Mesendoderm (in vitro differentiated cells): Measurements from ENCODE around the gene MEIS2.

ENCODE experiments used
- DNase-seq: peaks from one replicate; pipeline ENCODE4 v3.0.0; 2013
- H2AK5ac ChIP-seq: 2 replicates; pipeline ENCODE4 v1.6.1; 2013; ENCODE audit warnings: low read length, inconsistent platforms
- H2BK120ac ChIP-seq: 2 replicates; pipeline ENCODE4 v1.6.1; 2013; ENCODE audit warnings: low read depth, mild to moderate bottlenecking, low read length, moderate library complexity, mixed read lengths
- H2BK15ac ChIP-seq: replicated peaks from 2 replicates; pipeline ENCODE4 v1.6.1; 2013; ENCODE audit warnings: low read depth, mild to moderate bottlenecking, moderate library complexity
- H2BK5ac ChIP-seq: 2 replicates; pipeline ENCODE4 v1.6.1; 2013; ENCODE audit warnings: low read length, inconsistent platforms
- H3K18ac ChIP-seq: 2 replicates; pipeline ENCODE4 v1.6.1; 2013; ENCODE audit warnings: mild to moderate bottlenecking, low read length, mixed read lengths
- H3K23ac ChIP-seq: one replicate; pipeline ENCODE4 v1.6.1; 2013; ENCODE audit warnings: low read length
- H3K27ac ChIP-seq: 2 replicates; pipeline ENCODE4 v1.5.1; 2013; ENCODE audit warnings: low read depth, mild to moderate bottlenecking, inconsistent platforms, low read length, moderate library complexity
- H3K27me3 ChIP-seq: 2 replicates; pipeline ENCODE4 v1.6.1; 2013; ENCODE audit warnings: low read length, control low read depth, mild to moderate bottlenecking, inconsistent platforms; ENCODE audit not compliant: insufficient read depth, poor library complexity
- H3K36me3 ChIP-seq: 2 replicates; pipeline ENCODE4 v1.6.1; 2013; ENCODE audit warnings: low read length, inconsistent platforms; ENCODE audit not compliant: control insufficient read depth, insufficient read depth
- H3K4ac ChIP-seq: one replicate; pipeline ENCODE4 v1.6.1; 2013; ENCODE audit warnings: low read depth, mild to moderate bottlenecking, low read length, moderate library complexity
- H3K4me1 ChIP-seq: 2 replicates; pipeline ENCODE4 v1.6.1; 2013; ENCODE audit warnings: low read depth, low read length, inconsistent platforms; ENCODE audit not compliant: control insufficient read depth
- H3K4me2 ChIP-seq: 2 replicates; pipeline ENCODE4 v1.6.1; 2013; ENCODE audit warnings: low read length
- H3K4me3 ChIP-seq: 2 replicates; pipeline ENCODE4 v1.5.1; 2013; ENCODE audit warnings: mild to moderate bottlenecking, low read length
- H3K56ac ChIP-seq: one replicate; pipeline ENCODE4 v1.6.1; 2013; ENCODE audit warnings: low read length
- H3K79me1 ChIP-seq: 2 replicates; pipeline ENCODE4 v1.6.1; 2013; ENCODE audit warnings: low read length, inconsistent platforms
- H3K79me2 ChIP-seq: 2 replicates; pipeline ENCODE4 v1.6.1; 2013; ENCODE audit warnings: mild to moderate bottlenecking, low read length; ENCODE audit not compliant: control insufficient read depth, insufficient read depth
- H3K9ac ChIP-seq: 2 replicates; pipeline ENCODE4 v1.6.1; 2013; ENCODE audit warnings: low read length, inconsistent platforms
- H4K5ac ChIP-seq: one replicate; pipeline ENCODE4 v1.6.1; 2013; ENCODE audit warnings: low read length
- H4K8ac ChIP-seq: one replicate; pipeline ENCODE4 v1.6.1; 2013; ENCODE audit warnings: low read depth, mild to moderate bottlenecking, control low read depth, low read length, moderate library complexity
- WGBS: extraction: QIAGEN DNeasy Blood & Tissue Kit; methylation state at CpG from one replicate; pipeline ENCODE4 v1.1.7; 2013; ENCODE audit warnings: low lambda C conversion rate, missing lambda C conversion rate; ENCODE audit not compliant: insufficient coverage; ENCODE audit errors: extremely low coverage; 5-methylcytosine and 5-hydroxymethylcytosine counted together

Gene MEIS2

GRCh38 chr15:37072181-37072580 is 28.2 kb downstream of the MEIS2 start:
- H3K4me3 ChIP-seq, result no peak overlapping the region
- no peak overlapping the region for H2BK120ac ChIP-seq
- H2BK5ac ChIP-seq, result no peak overlapping the region
- no peak overlapping the region for H3K27ac ChIP-seq
- no peak overlapping the region for H3K23ac ChIP-seq
- no peak overlapping the region for H2AK5ac ChIP-seq
- no peak overlapping the region for H3K56ac ChIP-seq
- H3K9ac ChIP-seq, result no peak overlapping the region
- no peak overlapping the region for H3K4me2 ChIP-seq
- DNase-seq, result no peak
- no peak overlapping the region for H4K8ac ChIP-seq
- H3K18ac ChIP-seq, result no peak overlapping the region
- H3K4me1 ChIP-seq, result no peaks in the 10 kb centered on the region
- H4K5ac ChIP-seq, result no peak overlapping the region
- WGBS, result no CpG with 5 or more reads among the region's 1 CpG
- no peak overlapping the region for H2BK15ac ChIP-seq
- H3K36me3 ChIP-seq, result no peaks in the 10 kb centered on the region
- no peak overlapping the region for H3K4ac ChIP-seq
- no peaks in the 10 kb centered on the region for H3K79me2 ChIP-seq
- no peaks in the 10 kb centered on the region for H3K79me1 ChIP-seq
- H3K27me3 ChIP-seq, result no peaks in the 10 kb centered on the region

GRCh38 chr15:37071134-37071533 is 29.2 kb downstream of the MEIS2 start:
- no peaks in the 10 kb centered on the region for H3K27me3 ChIP-seq
- H3K4me2 ChIP-seq, result no peak overlapping the region
- no peaks in the 10 kb centered on the region for H3K79me2 ChIP-seq
- WGBS, result no CpG with 5 or more reads among the region's 3 CpGs
- H3K4ac ChIP-seq, result no peak overlapping the region
- no peak overlapping the region for H2BK120ac ChIP-seq
- H4K5ac ChIP-seq, result no peak overlapping the region
- no peaks in the 10 kb centered on the region for H3K4me1 ChIP-seq
- no peaks in the 10 kb centered on the region for H3K79me1 ChIP-seq
- no peak overlapping the region for H3K27ac ChIP-seq
- H2BK15ac ChIP-seq, result no peak overlapping the region
- no peak overlapping the region for H4K8ac ChIP-seq
- H3K4me3 ChIP-seq, result no peak overlapping the region
- H3K36me3 ChIP-seq, result no peaks in the 10 kb centered on the region
- H2BK5ac ChIP-seq, result no peak overlapping the region
- no peak for DNase-seq
- no peak overlapping the region for H2AK5ac ChIP-seq
- H3K23ac ChIP-seq, result no peak overlapping the region
- H3K9ac ChIP-seq, result no peak overlapping the region
- H3K56ac ChIP-seq, result no peak overlapping the region
- no peak overlapping the region for H3K18ac ChIP-seq

- no peak overlapping the region for H4K5ac ChIP-seq
- no peak overlapping the region for H3K56ac ChIP-seq
- no peaks in the 10 kb centered on the region for H3K27me3 ChIP-seq
- H3K27ac ChIP-seq, result no peak overlapping the region
- H3K36me3 ChIP-seq, result no peaks in the 10 kb centered on the region
- H3K18ac ChIP-seq, result no peak overlapping the region
- H3K23ac ChIP-seq, result no peak overlapping the region
- no peak overlapping the region for H3K4me2 ChIP-seq
- H2BK15ac ChIP-seq, result no peak overlapping the region
- no peak overlapping the region for H2BK120ac ChIP-seq
- WGBS, result no CpG with 5 or more reads among the region's 2 CpGs
- no peaks in the 10 kb centered on the region for H3K79me2 ChIP-seq
- no peak overlapping the region for H3K4me3 ChIP-seq
- DNase-seq, result no peak
- H4K8ac ChIP-seq, result no peak overlapping the region
- no peaks in the 10 kb centered on the region for H3K4me1 ChIP-seq
- H3K4ac ChIP-seq, result no peak overlapping the region
- no peaks in the 10 kb centered on the region for H3K79me1 ChIP-seq
- H2AK5ac ChIP-seq, result no peak overlapping the region
- no peak overlapping the region for H2BK5ac ChIP-seq
- H3K9ac ChIP-seq, result no peak overlapping the region
Measured at GRCh38 chr15:37070686-37071085, 29.7 kb downstream of the MEIS2 start.

GRCh38 chr15:37061996-37062395 is 38.4 kb downstream of the MEIS2 start:
- H3K79me2 ChIP-seq, result no peaks in the 10 kb centered on the region
- no peak overlapping the region for H2BK5ac ChIP-seq
- no peaks in the 10 kb centered on the region for H3K36me3 ChIP-seq
- H3K23ac ChIP-seq, result no peak overlapping the region
- no peak overlapping the region for H2BK15ac ChIP-seq
- DNase-seq, result no peak
- H3K79me1 ChIP-seq, result no peaks in the 10 kb centered on the region
- H2BK120ac ChIP-seq, result no peak overlapping the region
- H4K5ac ChIP-seq, result no peak overlapping the region
- no peak overlapping the region for H3K18ac ChIP-seq
- H3K27ac ChIP-seq, result no peak overlapping the region
- H4K8ac ChIP-seq, result no peak overlapping the region
- no peak overlapping the region for H3K4ac ChIP-seq
- H3K56ac ChIP-seq, result no peak overlapping the region
- H3K4me3 ChIP-seq, result no peak overlapping the region
- no peaks in the 10 kb centered on the region for H3K4me1 ChIP-seq
- no peak overlapping the region for H2AK5ac ChIP-seq
- H3K4me2 ChIP-seq, result no peak overlapping the region
- WGBS, result no CpG with 5 or more reads among the region's 1 CpG
- no peak overlapping the region for H3K9ac ChIP-seq
- no peaks in the 10 kb centered on the region for H3K27me3 ChIP-seq

- Histone ChIP-seq H4K8ac (no peak overlapping the region), H4K5ac (no peak overlapping the region), H3K56ac (no peak overlapping the region), H3K9ac (no peak overlapping the region), H3K27me3 (no peaks in the 10 kb centered on the region), H3K79me1 (no peaks in the 10 kb centered on the region), H3K36me3 (no peaks in the 10 kb centered on the region), H3K18ac (no peak overlapping the region), H3K4me2 (no peak overlapping the region), H2AK5ac (no peak overlapping the region), H2BK5ac (no peak overlapping the region), H3K4me3 (no peak overlapping the region), H3K27ac (no peak overlapping the region), H2BK15ac (no peak overlapping the region), H3K4ac (no peak overlapping the region), H2BK120ac (no peak overlapping the region), H3K4me1 (no peaks in the 10 kb centered on the region), H3K79me2 (no peaks in the 10 kb centered on the region), H3K23ac (no peak overlapping the region)
- no peak for DNase-seq
- WGBS, result no CpG with 5 or more reads among the region's 2 CpGs
Measured at GRCh38 chr15:37059086-37059485, 41.3 kb downstream of the MEIS2 start.

- H3K4me2 ChIP-seq, result no peak overlapping the region
- H3K79me1 ChIP-seq, result no peaks in the 10 kb centered on the region
- no peak overlapping the region for H3K4ac ChIP-seq
- no peak overlapping the region for H2BK15ac ChIP-seq
- H2BK5ac ChIP-seq, result no peak overlapping the region
- H3K36me3 ChIP-seq, result no peaks in the 10 kb centered on the region
- WGBS, result no CpG with 5 or more reads among the region's 6 CpGs
- H3K4me1 ChIP-seq, result no peaks in the 10 kb centered on the region
- H3K9ac ChIP-seq, result no peak overlapping the region
- no peak overlapping the region for H2AK5ac ChIP-seq
- no peak overlapping the region for H2BK120ac ChIP-seq
- H3K79me2 ChIP-seq, result no peaks in the 10 kb centered on the region
- no peaks in the 10 kb centered on the region for H3K27me3 ChIP-seq
- H3K27ac ChIP-seq, result no peak overlapping the region
- no peak overlapping the region for H4K8ac ChIP-seq
- H4K5ac ChIP-seq, result no peak overlapping the region
- no peak overlapping the region for H3K4me3 ChIP-seq
- H3K23ac ChIP-seq, result no peak overlapping the region
- H3K18ac ChIP-seq, result no peak overlapping the region
- no peak overlapping the region for H3K56ac ChIP-seq
- DNase-seq, result peak; percentile 76
Measured at GRCh38 chr15:37058316-37058985, 41.9 kb downstream of the MEIS2 start.
